GM21381 (cell line): ENCODE measurements around the gene HECW1.

ENCODE experiments used
- ATAC-seq: cut with Tn5 transposase; IDR thresholded peaks from one replicate; pipeline ENCODE4 v1.9.1; 2021; ENCODE audit warnings: mild to moderate bottlenecking, moderate library complexity; ENCODE audit not compliant: unreplicated experiment

Gene HECW1

GRCh38 chr7:43142703-43143102, 30.3 kb downstream of the HECW1 start:
- ATAC-seq = no peak

DNA sequence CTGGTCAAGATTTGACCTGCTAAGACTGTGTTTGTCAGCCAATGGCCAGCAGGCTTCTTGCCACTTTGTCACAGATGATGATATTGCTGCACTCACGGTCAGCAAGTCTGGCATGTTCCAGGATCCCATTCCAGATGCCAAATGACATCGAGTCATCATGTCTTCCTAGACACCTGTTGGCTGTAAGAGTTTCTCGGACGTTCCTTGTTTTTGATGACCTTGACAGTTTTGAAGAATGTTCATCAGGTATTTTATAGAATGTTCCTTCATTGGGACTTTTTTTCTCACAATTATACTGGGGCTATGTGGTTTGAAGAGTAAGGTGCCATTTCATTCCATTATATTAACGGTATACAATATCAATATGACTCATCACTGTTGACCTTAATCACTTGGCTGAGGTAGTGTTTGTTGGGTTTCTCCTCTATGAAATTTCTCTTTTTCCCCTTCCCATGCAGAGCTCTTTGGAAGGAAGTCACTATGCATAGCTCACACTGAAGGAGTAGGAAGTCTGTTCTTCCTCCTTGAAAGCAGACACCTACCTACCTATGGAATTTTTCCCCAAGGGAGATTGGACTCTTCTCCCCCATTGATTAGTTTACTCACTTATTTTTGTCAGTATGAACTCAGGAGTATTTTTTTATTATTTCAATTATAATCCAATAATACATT, 31.6 kb downstream of the HECW1 start:
- ATAC-seq = no peak

DNA sequence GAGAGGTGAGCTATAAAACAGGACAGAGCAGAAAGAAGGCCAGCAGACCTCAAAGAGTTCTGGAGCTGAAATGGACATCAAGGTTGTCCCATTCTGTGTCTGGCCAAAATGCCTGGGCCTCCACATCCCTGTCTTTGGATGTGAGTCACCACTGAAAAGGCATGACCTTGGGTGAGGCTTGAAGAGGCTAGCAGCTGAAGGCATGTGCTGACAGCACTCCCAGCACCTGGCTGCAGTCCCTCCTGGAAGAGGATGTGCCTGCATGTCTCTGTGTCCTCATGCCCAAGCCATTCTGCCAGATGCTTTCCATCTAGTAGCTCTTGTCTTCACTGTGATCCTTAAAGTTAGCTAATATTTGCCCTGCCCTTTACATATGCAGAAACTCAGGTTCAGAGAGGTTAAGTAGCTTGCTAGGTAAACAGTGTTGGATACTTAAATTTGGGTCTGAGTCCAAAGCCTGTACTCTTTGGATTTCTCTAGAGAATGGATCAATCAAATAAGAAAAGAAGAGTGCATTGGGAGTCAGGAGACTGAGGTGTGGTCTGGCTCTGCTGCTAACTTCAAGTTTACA, 35.8 kb downstream of the HECW1 start:
- no peak for ATAC-seq

DNA sequence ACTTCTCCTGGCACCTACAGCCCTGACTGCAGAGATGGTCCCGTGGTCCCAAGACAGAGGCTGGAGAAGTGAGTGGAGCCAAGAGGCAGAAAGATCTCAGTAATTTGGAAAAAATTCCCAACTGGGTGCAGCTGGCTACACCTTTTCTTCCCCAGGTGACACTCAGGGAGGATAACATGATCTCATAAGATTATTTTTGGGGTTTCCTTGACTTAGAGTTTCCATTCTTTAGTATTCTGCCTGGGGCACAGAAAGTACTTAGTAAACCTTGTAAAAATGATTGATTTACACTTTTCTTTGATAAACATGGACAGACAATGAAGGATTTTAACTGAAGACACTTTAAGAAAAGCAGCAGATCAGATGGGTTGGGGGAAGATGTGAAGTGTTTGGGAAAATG, 38.6 kb downstream of the HECW1 start:
- no peak for ATAC-seq

GRCh38 chr7:43152696-43153095, 40.2 kb downstream of the HECW1 start:
- no peak for ATAC-seq

DNA sequence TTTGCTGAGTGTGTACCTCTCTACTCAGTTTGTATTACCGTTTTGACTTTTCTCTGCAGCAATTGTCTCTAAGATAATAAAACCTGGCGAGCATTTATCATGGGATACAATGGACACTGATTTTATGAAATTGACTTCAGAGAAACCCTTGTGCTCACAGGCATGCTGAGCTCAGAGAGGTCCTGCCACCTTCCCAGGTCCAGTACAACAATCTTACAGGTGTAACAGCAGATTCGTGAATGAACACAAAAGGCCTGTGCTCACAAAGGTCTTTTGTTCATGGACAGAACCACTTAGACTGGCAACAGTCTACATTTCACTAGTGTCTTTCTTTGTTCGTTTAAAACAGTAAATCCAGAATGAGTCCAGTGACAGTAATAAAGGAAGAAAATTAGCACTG, 43.2 kb downstream of the HECW1 start:
- no peak for ATAC-seq

GRCh38 chr7:43163885-43164284, 51.4 kb downstream of the HECW1 start:
- no peak for ATAC-seq

GRCh38 chr7:43164757-43165156, 52.3 kb downstream of the HECW1 start:
- peak; percentile 91 for ATAC-seq

GRCh38 chr7:43166686-43167085, 54.2 kb downstream of the HECW1 start:
- ATAC-seq = no peak

- ATAC-seq = no peak
Measured at GRCh38 chr7:43169076-43169475, 56.6 kb downstream of the HECW1 start.

- no peak for ATAC-seq
Measured at GRCh38 chr7:43170571-43170970, 58.1 kb downstream of the HECW1 start.

DNA sequence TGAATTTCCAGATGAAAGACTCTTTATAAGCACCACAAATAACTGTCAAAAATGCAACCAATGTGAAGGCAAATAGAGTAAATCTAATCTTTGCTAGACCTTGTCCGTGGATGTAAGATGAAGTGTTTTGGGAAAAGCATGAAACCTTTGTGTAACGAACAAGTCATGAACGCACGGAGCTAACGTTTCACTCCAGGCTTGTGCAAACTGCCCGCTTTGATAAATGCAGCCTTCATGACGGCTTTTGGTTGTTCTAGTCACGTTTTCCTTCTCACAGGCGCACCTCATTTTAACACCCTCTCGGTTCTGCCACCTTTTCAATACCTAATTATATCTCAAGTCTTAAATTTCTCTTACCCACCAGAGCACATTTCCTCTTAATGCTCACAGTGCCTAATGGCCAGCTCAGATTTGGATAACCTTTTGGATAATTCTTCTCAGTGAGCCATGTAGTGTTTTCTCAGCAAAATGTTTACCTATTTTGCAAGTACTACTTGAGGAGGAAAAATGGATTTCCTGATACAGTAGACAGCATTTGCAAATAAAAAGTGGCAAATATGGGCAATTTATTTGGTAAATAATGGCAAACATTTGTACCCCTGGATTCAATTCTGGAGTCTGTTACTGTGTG, 63.2 kb downstream of the HECW1 start:
- ATAC-seq = no peak

GRCh38 chr7:43179393-43179792, 66.9 kb downstream of the HECW1 start:
- no peak for ATAC-seq

DNA sequence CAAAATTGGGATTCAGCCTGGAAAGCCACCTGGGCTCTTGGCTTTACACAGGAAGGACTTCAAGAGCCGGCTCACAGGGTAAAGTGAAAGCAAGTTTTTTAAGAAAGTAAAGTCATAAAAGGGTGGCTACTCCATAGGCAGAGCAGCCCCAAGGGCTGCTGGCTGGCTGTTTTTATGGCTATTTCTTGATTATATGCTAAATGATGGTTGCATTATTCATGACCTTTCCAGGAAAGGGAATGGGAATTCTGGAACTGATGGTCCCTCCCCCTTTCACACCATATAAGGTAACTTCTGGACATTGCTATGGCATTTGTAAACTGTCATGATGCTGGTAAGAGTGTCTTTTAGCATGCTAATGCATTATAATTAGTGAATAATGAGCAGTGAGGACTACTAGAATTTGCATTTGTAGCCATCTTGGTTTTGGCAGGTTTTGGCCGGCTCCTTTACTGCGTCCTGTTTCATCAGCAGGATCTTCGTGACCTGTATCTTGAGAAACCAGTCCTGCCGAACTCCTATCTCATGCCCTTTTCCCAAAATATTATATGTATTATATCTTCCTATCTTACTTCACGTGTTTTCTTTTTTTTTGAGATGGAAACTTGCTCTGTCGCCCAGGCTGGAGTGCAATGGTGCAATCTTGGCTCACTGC, 80.5 kb downstream of the HECW1 start:
- no peak for ATAC-seq

GRCh38 chr7:43193893-43194292, 81.4 kb downstream of the HECW1 start:
- no peak for ATAC-seq

DNA sequence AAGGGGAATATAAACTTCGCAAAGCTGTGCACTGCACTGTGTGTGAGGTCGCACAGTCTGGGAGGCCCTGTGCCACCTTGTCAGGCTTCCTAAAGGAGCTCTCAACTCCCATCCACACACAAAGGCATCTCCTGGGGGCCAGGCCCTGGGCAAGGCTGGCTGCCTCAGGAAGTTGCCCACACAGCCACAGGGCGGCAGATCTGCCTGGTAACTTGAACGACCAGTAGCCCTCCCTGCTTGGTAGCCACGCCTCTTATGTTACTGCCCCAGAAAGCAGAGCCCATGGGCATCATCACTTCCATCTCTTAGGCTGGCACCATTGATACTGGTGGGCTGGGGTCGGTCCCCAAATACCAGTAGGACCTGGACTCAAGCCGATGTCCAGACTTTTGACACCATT, 82.8 kb downstream of the HECW1 start:
- no peak for ATAC-seq

DNA sequence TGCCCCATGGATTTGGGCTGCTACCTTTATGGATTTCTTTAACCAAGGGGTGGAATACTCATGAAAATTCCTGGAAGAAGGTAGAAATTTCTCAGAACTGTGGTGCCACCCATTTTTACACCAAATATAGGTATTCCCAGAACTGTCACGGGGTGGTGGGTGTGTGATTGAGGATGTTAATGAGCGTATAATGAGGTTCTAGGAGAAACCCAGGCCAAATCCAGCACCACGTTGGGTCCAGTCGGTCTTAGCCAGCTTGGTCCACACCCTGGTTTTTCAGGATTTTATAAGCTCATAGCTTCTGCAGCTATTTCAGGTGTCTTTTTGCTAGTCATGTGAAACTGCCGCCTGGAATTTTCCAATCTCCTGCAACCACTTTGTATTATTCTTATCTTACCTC, 83.3 kb downstream of the HECW1 start:
- ATAC-seq = no peak

DNA sequence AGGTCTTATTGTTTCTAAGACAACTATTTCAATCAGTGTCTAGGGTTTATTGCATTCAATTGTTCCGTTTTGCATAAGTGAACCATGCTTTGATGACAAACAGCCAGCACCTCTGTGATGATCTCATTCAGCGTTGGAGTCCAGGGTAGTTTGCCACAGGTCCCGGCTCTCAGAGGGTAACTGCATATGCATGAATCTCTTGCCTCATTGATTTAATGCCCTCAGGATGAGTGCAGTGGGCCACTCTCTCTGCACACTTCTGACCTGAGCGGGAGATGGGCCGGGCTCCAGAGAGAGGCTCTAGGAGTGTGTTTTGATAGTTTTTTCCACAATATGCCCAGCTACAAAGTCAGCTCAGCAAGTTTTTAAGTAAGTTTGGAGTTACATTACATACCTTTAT, 83.9 kb downstream of the HECW1 start:
- ATAC-seq = no peak

GRCh38 chr7:43198016-43198415, 85.6 kb downstream of the HECW1 start:
- ATAC-seq = no peak

DNA sequence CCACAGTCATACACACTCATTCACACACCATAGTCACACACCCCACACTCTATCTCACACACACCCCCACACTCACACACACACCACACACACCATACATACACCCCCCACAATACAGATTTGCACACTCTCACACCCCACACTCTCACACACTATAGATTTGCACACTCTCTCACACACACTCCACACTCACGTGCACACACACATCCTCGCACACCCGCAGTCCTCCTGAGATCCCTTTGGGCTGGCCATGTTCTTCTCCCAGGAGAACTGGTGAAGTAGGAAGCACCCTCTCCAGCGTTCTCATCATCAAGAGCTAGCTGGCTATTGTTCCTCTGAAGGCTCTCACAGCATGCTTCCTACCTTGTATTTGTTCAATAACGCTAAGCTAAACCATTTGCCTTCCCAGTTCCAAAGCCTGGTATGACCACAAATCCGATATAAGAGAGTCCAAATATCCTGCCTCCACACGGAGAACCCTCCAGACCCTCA, 86.2 kb downstream of the HECW1 start:
- ATAC-seq = no peak

GRCh38 chr7:43199371-43200160, 87.1 kb downstream of the HECW1 start:
- ATAC-seq = no peak
